Measurements from ENCODE around the gene CD300C.
"Not testable (repeated sequence)": the region's sequence is repeated elsewhere in the genome, so short reads cannot be mapped to it uniquely, and the experiment has no call there.

Gene CD300C

GRCh38 chr17:74563358-74563757 is 17.4 kb upstream of the CD300C start:
- DNase-seq (ENCODE audit: low read depth in 3 of 3, low spot score in 1 of 3), result no peak

GRCh38 chr17:74561586-74561985 is 15.7 kb upstream of the CD300C start:
- no peak for DNase-seq (ENCODE audit: low read depth in 3 of 3, low spot score in 1 of 3)

GRCh38 chr17:74558882-74559519 is 13.1 kb upstream of the CD300C start:
- no peak for DNase-seq (ENCODE audit: low read depth in 3 of 3, low spot score in 1 of 3)

- DNase-seq (ENCODE audit: low read depth in 3 of 3, low spot score in 1 of 3), result not testable (repeated sequence)
Measured at GRCh38 chr17:74558402-74558801, 12.5 kb upstream of the CD300C start.

- no peak for DNase-seq (ENCODE audit: low read depth in 3 of 3, low spot score in 1 of 3)
Measured at GRCh38 chr17:74555427-74555940, 9.6 kb upstream of the CD300C start.

GRCh38 chr17:74554909-74555308 is 9.0 kb upstream of the CD300C start:
- DNase-seq (ENCODE audit: low read depth in 3 of 3, low spot score in 1 of 3), result no peak

- DNase-seq (ENCODE audit: low read depth in 3 of 3, low spot score in 1 of 3), result no peak
Measured at GRCh38 chr17:74552037-74552436, 6.1 kb upstream of the CD300C start.

GRCh38 chr17:74550602-74551001 is 4.7 kb upstream of the CD300C start:
- DNase-seq (ENCODE audit: low read depth in 3 of 3, low spot score in 1 of 3), result no peak

- DNase-seq (ENCODE audit: low read depth in 3 of 3, low spot score in 1 of 3), result no peak
Measured at GRCh38 chr17:74549343-74549742, 3.4 kb upstream of the CD300C start.

GRCh38 chr17:74547736-74548135 is 1.8 kb upstream of the CD300C start:
- no peak for DNase-seq (ENCODE audit: low read depth in 3 of 3, low spot score in 1 of 3)

- DNase-seq (ENCODE audit: low read depth in 3 of 3, low spot score in 1 of 3), result no peak
Measured at GRCh38 chr17:74547264-74547663, 1.3 kb upstream of the CD300C start.

GRCh38 chr17:74546586-74546985 is 671 bp upstream of the CD300C start:
- DNase-seq (ENCODE audit: low read depth in 3 of 3, low spot score in 1 of 3), result no peak

- DNase-seq (ENCODE audit: low read depth in 3 of 3, low spot score in 1 of 3), result no peak
Measured at GRCh38 chr17:74544991-74545842, 698 bp downstream of the CD300C start.

- no peak for DNase-seq (ENCODE audit: low read depth in 3 of 3, low spot score in 1 of 3)
Measured at GRCh38 chr17:74543891-74544760, 1.8 kb downstream of the CD300C start.

- no peak for DNase-seq (ENCODE audit: low read depth in 3 of 3, low spot score in 1 of 3)
Measured at GRCh38 chr17:74543406-74543805, 2.5 kb downstream of the CD300C start.

GRCh38 chr17:74542727-74543383 is 3.1 kb downstream of the CD300C start:
- DNase-seq (ENCODE audit: low read depth in 3 of 3, low spot score in 1 of 3), result no peak

- DNase-seq (ENCODE audit: low read depth in 3 of 3, low spot score in 1 of 3), result no peak
Measured at GRCh38 chr17:74542166-74542565, 3.7 kb downstream of the CD300C start.

GRCh38 chr17:74541176-74542111 is 4.5 kb downstream of the CD300C start:
- DNase-seq (ENCODE audit: low read depth in 3 of 3, low spot score in 1 of 3), result no peak

- no peak for DNase-seq (ENCODE audit: low read depth in 3 of 3, low spot score in 1 of 3)
Measured at GRCh38 chr17:74539281-74539820, 6.6 kb downstream of the CD300C start.

- DNase-seq (ENCODE audit: low read depth in 3 of 3, low spot score in 1 of 3), result no peak
Measured at GRCh38 chr17:74536890-74537289, 9.0 kb downstream of the CD300C start.

Data from stimulated activated CD4-positive, alpha-beta T cell treated with anti-CD3 and anti-CD28 coated beads, TNF-alpha, amount 100 ng/mL, for 1 hour (primary cell).